GM10266 (cell line): ENCODE results near the gene DNAH5.
"Not testable (repeated sequence)": the region's sequence is repeated elsewhere in the genome, so short reads cannot be mapped to it uniquely, and the experiment has no call there.

Source experiments
- DNase-seq: peaks from one replicate; pipeline ENCODE4 v3.0.0; 2012; ENCODE audit errors: extremely low spot score
- CTCF ChIP-seq: IDR thresholded peaks from 2 replicates; pipeline ENCODE4 v1.5.1; 2012; ENCODE audit warnings: mild to moderate bottlenecking, low read depth; ENCODE audit not compliant: control insufficient read depth, insufficient read depth; ENCODE audit errors: missing control alignments

Gene DNAH5

GRCh38 chr5:13814301-13814700, 130.2 kb downstream of the DNAH5 start:
- TF ChIP-seq CTCF = no peak
- DNase-seq = no peak

DNA sequence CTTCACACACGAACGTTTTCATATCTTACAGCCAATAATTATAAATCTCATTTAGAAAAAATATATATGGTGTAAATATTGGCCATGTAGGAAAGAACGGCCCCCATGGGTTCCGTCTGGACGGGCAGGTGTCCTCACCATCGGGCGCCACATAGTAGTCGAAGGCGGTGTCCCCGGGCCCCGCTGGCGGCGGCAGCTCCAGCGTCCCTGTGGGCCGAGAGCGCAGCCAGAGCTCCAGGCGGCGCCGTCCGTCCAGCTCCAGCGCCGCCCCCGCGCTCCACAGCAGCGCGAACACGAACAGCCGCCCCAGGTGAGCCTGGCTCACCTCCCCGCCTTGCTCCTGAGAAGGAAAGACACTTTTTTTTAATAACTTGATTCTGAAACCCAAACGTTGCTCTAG, 134.6 kb downstream of the DNAH5 start:
- TF ChIP-seq CTCF = no peak
- DNase-seq = no peak

DNA sequence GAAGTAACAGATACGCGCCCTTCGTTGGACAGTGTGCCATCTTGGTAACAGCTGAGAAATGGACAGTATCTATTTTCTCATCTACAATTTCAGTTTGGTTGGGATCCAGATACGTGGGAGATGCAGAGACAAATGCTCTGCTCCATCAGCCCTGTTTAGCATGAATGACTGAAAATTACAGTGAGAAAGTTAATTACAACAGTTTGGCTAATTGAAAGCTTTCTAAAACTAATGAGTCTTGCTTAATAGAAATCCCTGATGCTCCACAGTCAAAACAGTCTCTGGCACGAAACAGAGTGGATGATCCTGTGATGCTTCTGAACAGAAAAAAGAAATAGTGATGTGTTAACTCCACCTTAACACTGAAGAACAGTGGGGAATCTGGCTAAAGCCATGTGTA, 140.2 kb downstream of the DNAH5 start:
- no peak for TF ChIP-seq CTCF
- no peak for DNase-seq

DNA sequence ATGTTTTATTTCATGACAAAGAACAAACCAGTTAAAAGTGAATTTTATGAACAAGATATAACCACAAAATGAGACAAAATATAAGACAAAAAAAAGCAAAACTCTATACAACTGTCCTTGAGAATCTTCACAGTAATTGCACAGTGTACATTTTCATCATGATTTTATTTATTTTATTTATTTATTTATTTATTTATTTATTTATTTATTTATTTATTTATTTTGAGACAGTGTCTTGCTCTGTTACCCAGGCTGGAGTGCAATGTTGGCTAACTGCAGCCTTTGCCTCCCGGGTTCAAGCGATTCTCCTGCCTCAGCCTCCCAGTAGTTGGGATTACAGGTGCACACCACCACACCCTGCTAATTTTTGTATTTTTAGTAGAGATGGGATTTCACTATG, 145.9 kb downstream of the DNAH5 start:
- DNase-seq = not testable (repeated sequence)

GRCh38 chr5:13785781-13786415, 158.6 kb downstream of the DNAH5 start:
- DNase-seq = no peak
- TF ChIP-seq CTCF = no peak

DNA sequence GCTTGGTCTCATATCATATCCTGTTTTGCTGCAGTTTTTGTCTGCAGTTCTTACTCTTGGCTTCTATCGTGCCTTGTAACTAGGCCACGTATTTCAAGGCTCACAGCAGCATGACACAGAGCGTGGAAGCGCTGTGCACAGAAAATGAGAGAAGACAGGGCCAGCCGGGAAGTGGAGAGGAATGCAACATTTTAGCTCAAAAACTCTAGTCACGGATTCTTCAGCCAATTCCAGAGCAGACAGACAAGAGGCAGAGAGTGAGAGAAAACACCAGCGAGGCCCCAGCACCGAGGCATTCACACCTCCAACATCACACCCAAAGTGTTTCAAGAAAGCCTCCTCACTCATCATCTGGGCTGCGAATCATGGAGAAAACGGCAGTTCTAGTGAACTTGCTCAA, 160.8 kb downstream of the DNAH5 start:
- DNase-seq = no peak
- no peak for TF ChIP-seq CTCF

DNA sequence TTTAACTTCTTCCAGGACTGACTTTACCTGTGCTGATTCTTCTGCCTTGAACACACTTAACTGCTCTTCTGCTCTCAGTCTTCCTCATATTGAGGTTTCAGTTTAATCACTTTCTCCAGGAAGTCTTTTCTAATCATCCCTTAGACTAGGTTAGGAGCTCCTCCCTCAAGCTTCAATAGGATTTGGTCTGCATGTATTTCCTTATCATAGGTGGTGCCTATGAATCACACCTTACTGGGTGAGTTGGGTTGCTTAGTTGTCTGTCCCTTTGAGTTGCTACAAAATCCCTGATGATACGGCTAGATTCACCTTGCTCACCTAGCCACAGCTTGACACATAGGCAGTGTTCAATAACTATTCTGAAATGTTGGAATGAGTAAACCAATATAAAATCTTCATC, 164.4 kb downstream of the DNAH5 start:
- TF ChIP-seq CTCF = no peak

GRCh38 chr5:13773649-13774048, 170.8 kb downstream of the DNAH5 start:
- TF ChIP-seq CTCF = no peak
- no peak for DNase-seq

More for the DNA sequence above, 164.4 kb downstream of the DNAH5 start:
- no peak for DNase-seq
